Measurements from ENCODE around the gene ENOSF1. TPM values are rescaled to one million over a fixed set of nuclear protein-coding genes. Genes with fewer than 3 reads are reported as not detected.

ENOSF1 gene
- total RNA-seq, 1 experiment from 2014 or later: 44.6 TPM

DNA sequence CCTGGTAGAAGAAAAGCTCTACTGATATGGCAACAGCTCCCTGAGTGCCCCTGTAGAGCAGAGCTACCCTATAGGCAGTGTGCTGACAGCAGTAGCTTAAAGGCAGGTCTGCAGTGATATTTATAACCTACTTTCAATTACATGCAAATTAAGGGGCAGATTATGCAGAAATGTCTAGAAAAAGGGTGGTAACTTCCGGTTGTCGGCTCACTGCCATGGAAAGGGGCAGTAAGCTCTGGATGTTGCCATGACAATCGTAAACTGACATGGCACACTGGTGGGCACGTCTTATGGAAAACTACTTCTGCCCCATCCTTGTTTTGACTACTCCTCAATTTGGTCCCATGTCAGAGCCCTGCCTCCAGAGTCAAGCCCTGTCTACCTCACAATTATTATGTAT lies 57.8 kb downstream of the ENOSF1 start:
- no peak for ATAC-seq
- CTCF ChIA-PET: interaction anchor here (0.8 to 1.9 kb wide), 6 partner anchors 12 to 185 kb away, joined by 3 to 9 read pairs (median 5); partner anchors contain the start of gene ENOSF1
- H3K4me3 Mint-ChIP-seq: no peak overlapping the region
- no peaks in the 10 kb centered on the region for H3K27me3 Mint-ChIP-seq (ENCODE audit: low read depth)
- no peaks in the 10 kb centered on the region for H3K9me3 Mint-ChIP-seq
- no peak for TF ChIP-seq RELA (CRISPR knock-in tag; IDR thresholded peaks at IDR 0.05; ENCODE audit: borderline replicate concordance)
- TF ChIP-seq, protein P1, sequence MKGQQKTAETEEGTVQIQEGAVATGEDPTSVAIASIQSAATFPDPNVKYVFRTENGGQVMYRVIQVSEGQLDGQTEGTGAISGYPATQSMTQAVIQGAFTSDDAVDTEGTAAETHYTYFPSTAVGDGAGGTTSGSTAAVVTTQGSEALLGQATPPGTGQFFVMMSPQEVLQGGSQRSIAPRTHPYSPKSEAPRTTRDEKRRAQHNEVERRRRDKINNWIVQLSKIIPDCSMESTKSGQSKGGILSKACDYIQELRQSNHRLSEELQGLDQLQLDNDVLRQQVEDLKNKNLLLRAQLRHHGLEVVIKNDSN (CRISPR knock-in tag; IDR thresholded peaks at IDR 0.05): no peak
- no peak for TF ChIP-seq OVOL2 (CRISPR knock-in tag; IDR thresholded peaks at IDR 0.05; ENCODE audit: borderline replicate concordance)
- TF ChIP-seq, protein P2, sequence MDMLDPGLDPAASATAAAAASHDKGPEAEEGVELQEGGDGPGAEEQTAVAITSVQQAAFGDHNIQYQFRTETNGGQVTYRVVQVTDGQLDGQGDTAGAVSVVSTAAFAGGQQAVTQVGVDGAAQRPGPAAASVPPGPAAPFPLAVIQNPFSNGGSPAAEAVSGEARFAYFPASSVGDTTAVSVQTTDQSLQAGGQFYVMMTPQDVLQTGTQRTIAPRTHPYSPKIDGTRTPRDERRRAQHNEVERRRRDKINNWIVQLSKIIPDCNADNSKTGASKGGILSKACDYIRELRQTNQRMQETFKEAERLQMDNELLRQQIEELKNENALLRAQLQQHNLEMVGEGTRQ (CRISPR knock-in tag; IDR thresholded peaks at IDR 0.05): no peak
- TF ChIP-seq SOX15 (CRISPR knock-in tag; IDR thresholded peaks at IDR 0.05): no peak
- TF ChIP-seq GTF2I (CRISPR knock-in tag; conservative IDR thresholded peaks at IDR 0.05): no peak
- POLR2A ChIA-PET: no interaction called here
- H3K4me1 Mint-ChIP-seq: peaks cover 51% of the 10 kb centered on the region
- H3K27ac Mint-ChIP-seq: no peak overlapping the region
- H3K36me3 Mint-ChIP-seq: peaks cover 12% of the 10 kb centered on the region
- DNase-seq (ENCODE audit: low spot score): no peak

DNA sequence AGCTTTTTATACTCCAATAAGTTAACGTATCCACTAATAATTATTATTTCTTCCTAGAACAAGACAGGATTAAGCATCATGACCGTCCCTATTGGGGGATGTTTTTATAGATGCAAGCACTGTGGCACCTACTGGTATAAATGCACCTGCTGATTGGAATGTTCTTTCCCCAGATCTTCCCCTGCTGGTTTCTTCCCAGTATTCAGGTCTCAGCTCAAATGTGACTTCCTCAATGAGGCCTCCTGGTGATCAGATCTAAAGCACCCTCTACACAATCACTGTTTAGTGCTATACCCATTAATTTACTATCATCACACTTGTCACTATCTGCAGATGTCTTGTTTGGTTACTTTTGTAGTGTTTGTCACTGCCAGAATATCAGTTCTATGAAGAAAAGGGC lies 58.9 kb downstream of the ENOSF1 start:
- TF ChIP-seq ZNF671 (CRISPR knock-in tag; IDR thresholded peaks at IDR 0.05) (no peak), CBFB (CRISPR knock-in tag; IDR thresholded peaks at IDR 0.05; ENCODE audit: low read depth) (no peak)
- CTCF ChIA-PET: interaction anchor here (1.9 kb wide), 2 partner anchors 29 to 186 kb away, joined by 7 to 9 read pairs; no protein-coding TSS in a partner anchor

DNA sequence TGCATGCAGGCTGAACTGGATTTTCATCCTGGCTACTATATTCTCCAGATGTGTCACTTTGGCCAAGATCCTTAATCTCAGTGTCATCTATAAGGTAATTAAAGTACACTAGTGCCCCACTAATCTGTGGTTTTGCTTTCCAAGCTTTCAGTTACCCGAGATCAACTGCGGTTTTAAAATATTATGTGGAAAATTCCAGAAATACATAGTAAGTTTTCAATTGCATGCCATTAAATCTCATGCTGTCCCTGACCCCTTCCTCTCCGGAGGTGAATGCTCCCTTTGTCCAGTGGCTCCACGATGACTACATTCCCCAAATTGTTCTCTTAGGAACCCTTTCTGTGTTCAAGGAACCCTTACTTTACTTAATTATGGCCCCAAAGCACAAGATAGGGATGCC lies 60.3 kb downstream of the ENOSF1 start:
- no peak overlapping the region for H3K4me3 Mint-ChIP-seq
- no peak for ATAC-seq
- H3K27ac Mint-ChIP-seq: no peak overlapping the region
- CTCF ChIA-PET: interaction anchor here (0.6 kb wide), 1 partner anchor 29 kb away, joined by 3 read pairs; no protein-coding TSS in a partner anchor
- no peaks in the 10 kb centered on the region for H3K27me3 Mint-ChIP-seq (ENCODE audit: low read depth)
- no peak for TF ChIP-seq ZNF121 (CRISPR knock-in tag; IDR thresholded peaks at IDR 0.05)
- no peak for TF ChIP-seq ETV6 (CRISPR knock-in tag; IDR thresholded peaks at IDR 0.05)
- TF ChIP-seq, protein P3, sequence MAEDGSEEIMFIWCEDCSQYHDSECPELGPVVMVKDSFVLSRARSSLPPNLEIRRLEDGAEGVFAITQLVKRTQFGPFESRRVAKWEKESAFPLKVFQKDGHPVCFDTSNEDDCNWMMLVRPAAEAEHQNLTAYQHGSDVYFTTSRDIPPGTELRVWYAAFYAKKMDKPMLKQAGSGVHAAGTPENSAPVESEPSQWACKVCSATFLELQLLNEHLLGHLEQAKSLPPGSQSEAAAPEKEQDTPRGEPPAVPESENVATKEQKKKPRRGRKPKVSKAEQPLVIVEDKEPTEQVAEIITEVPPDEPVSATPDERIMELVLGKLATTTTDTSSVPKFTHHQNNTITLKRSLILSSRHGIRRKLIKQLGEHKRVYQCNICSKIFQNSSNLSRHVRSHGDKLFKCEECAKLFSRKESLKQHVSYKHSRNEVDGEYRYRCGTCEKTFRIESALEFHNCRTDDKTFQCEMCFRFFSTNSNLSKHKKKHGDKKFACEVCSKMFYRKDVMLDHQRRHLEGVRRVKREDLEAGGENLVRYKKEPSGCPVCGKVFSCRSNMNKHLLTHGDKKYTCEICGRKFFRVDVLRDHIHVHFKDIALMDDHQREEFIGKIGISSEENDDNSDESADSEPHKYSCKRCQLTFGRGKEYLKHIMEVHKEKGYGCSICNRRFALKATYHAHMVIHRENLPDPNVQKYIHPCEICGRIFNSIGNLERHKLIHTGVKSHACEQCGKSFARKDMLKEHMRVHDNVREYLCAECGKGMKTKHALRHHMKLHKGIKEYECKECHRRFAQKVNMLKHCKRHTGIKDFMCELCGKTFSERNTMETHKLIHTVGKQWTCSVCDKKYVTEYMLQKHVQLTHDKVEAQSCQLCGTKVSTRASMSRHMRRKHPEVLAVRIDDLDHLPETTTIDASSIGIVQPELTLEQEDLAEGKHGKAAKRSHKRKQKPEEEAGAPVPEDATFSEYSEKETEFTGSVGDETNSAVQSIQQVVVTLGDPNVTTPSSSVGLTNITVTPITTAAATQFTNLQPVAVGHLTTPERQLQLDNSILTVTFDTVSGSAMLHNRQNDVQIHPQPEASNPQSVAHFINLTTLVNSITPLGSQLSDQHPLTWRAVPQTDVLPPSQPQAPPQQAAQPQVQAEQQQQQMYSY (CRISPR knock-in tag; IDR thresholded peaks at IDR 0.05): no peak
- no peak for TF ChIP-seq ZBTB21 (CRISPR knock-in tag; IDR thresholded peaks at IDR 0.05; ENCODE audit: borderline replicate concordance)
- no peak for TF ChIP-seq CBFB (CRISPR knock-in tag; IDR thresholded peaks at IDR 0.05; ENCODE audit: low read depth)
- DNase-seq (ENCODE audit: low spot score): no peak
- H3K4me1 Mint-ChIP-seq: peaks cover 40% of the 10 kb centered on the region
- POLR2A ChIA-PET: no interaction called here
- peaks cover 2% of the 10 kb centered on the region; the same call in 1 of the 2 replicates for H3K36me3 Mint-ChIP-seq
- H3K9me3 Mint-ChIP-seq: no peaks in the 10 kb centered on the region

More for the DNA sequence above, 58.9 kb downstream of the ENOSF1 start:
- no peaks in the 10 kb centered on the region for H3K9me3 Mint-ChIP-seq
- no peak for DNase-seq (ENCODE audit: low spot score)
- no peak overlapping the region for H3K27ac Mint-ChIP-seq
- no peaks in the 10 kb centered on the region for H3K27me3 Mint-ChIP-seq (ENCODE audit: low read depth)
- H3K4me1 Mint-ChIP-seq: peaks cover 40% of the 10 kb centered on the region
- no peak for ATAC-seq
- peaks cover 2% of the 10 kb centered on the region; the same call in 1 of the 2 replicates for H3K36me3 Mint-ChIP-seq
- no peak overlapping the region for H3K4me3 Mint-ChIP-seq
- POLR2A ChIA-PET: no interaction called here

DNA sequence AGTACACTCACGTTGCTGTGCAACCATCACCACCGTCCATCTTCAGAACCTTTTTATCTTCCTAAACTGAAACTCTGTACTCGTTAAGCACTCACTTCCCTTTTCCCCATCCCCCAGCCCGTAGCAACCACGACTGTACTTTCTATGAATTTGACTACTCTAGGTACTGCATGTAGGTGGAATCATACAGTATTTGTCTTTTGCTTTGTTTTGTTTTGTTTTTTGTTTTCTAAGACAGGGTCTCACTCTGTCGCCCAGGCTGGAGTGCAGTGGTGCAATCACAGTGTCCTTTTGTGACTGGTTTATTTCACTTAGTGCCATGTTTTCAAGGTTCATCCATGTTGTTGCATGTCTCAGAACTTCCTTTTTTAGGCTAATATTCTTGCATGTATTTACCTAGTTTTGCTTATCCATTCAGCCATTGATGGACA lies 62.0 kb downstream of the ENOSF1 start:
- Mint-ChIP-seq H3K27me3 (ENCODE audit: low read depth) (no peaks in the 10 kb centered on the region), H3K4me1 (peaks cover 32% of the 10 kb centered on the region), H3K27ac (no peak overlapping the region), H3K36me3 (peaks cover 2% of the 10 kb centered on the region; the same call in 1 of the 2 replicates), H3K9me3 (no peaks in the 10 kb centered on the region), H3K4me3 (no peak overlapping the region)
- ChIA-PET CTCF (no interaction called here), POLR2A (no interaction called here)
- DNase-seq (ENCODE audit: low spot score) (no peak), ATAC-seq (no peak)
- TF ChIP-seq FOXP1 (CRISPR knock-in tag; IDR thresholded peaks at IDR 0.05; ENCODE audit: borderline replicate concordance) (no peak), GRHL2 (CRISPR knock-in tag; IDR thresholded peaks at IDR 0.05; ENCODE audit: insufficient replicate concordance, severe bottlenecking) (no peak), ZNF121 (CRISPR knock-in tag; IDR thresholded peaks at IDR 0.05) (0 out of 2 replicates have a peak, but pooled peaks have one; percentile 31), ZNF219 (CRISPR knock-in tag; IDR thresholded peaks at IDR 0.05; ENCODE audit: borderline replicate concordance) (no peak)
- TF ChIP-seq, protein P4, sequence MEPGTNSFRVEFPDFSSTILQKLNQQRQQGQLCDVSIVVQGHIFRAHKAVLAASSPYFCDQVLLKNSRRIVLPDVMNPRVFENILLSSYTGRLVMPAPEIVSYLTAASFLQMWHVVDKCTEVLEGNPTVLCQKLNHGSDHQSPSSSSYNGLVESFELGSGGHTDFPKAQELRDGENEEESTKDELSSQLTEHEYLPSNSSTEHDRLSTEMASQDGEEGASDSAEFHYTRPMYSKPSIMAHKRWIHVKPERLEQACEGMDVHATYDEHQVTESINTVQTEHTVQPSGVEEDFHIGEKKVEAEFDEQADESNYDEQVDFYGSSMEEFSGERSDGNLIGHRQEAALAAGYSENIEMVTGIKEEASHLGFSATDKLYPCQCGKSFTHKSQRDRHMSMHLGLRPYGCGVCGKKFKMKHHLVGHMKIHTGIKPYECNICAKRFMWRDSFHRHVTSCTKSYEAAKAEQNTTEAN (CRISPR knock-in tag; IDR thresholded peaks at IDR 0.05): no peak
- TF ChIP-seq, protein P5, sequence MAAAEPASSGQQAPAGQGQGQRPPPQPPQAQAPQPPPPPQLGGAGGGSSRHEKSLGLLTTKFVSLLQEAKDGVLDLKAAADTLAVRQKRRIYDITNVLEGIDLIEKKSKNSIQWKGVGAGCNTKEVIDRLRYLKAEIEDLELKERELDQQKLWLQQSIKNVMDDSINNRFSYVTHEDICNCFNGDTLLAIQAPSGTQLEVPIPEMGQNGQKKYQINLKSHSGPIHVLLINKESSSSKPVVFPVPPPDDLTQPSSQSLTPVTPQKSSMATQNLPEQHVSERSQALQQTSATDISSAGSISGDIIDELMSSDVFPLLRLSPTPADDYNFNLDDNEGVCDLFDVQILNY (CRISPR knock-in tag; IDR thresholded peaks at IDR 0.05): no peak

All from WTC11 (cell line).